Upper lobe of left lung (tissue), 4 donors: ENCODE measurements around the gene TPSB2.

Experiments
- CTCF ChIP-seq, 6 experiments: fragments of 450-650 bp in 4 of 6; fragments of 200-600 bp in 2 of 6; sonication (generic) in 2 of 6; IDR thresholded peaks; one replicate each; pipeline ENCODE4 v1.5.1; 2016 to 2019; ENCODE audit warnings: antibody characterized with exemption in 6 of 6
- EP300 ChIP-seq, 4 donors: sonication (generic); formaldehyde crosslinking; IDR thresholded peaks; one replicate each; pipeline ENCODE4 v1.5.1; 2017; ENCODE audit warnings: antibody characterized with exemption in 4 of 4, control low read depth in 2 of 4
- POLR2A ChIP-seq, 4 donors: fragments of 450-650 bp; IDR thresholded peaks; one replicate each; pipeline ENCODE4 v1.5.1; 2016 to 2017; ENCODE audit warnings: antibody characterized with exemption in 4 of 4, mild to moderate bottlenecking in 2 of 4
- POLR2AphosphoS5 ChIP-seq, 2 donors: sonication (generic); formaldehyde crosslinking; IDR thresholded peaks; one replicate each; pipeline ENCODE4 v1.5.1; 2017; ENCODE audit warnings: antibody characterized with exemption in 2 of 2

DNA sequence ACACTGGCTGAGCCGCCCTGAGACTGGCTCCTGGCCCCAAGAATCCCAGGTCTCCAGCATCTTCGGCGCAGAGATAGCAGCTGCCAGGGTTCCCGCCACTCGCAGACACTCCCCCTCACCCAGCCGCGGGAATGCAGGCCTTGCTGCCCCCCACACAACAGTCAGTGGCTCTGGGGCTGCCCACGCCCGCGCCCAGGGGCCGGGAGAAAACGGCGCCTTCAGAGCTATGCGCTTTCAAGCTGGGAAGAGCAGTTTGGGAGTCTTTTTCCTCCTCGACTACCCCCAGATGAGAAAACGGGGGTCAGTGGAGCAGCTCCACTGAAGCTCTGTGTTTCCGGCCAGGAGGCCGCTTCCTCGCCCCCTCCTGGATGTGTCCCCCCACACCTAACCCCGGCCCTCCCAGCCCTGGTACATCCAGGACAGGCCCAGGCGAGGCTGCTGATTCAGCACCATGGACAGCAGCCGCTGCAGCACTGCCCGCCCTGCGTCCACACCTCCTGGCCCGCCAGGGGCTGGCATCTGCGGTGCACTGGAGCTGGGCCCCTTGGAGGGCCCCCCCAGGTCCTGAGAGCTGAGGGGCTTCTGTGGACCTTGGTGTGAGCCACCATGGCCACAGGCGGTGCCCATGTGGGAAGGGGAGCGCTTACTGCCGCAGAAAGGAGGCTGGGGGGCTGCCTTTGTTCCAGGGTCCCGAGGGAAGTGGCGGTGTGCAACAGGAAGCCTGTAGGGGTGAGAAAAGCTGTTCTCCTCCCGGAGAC, 41.4 kb downstream of the TPSB2 start:
- TF ChIP-seq CTCF (IDR thresholded peaks at IDR 0.05) (peak in 1 of 6 experiments; percentile 11), POLR2A (IDR thresholded peaks at IDR 0.05) (no peak), EP300 (IDR thresholded peaks at IDR 0.05) (no peak), POLR2AphosphoS5 (IDR thresholded peaks at IDR 0.05) (no peak)
